ENCODE measurements around the gene DIPK2A.

DIPK2A gene

GRCh38 chr3:144015133-144015532, 43.5 kb downstream of the DIPK2A start:
- TF ChIP-seq CTCF (conservative IDR thresholded peaks at IDR 0.05) = no peak
- TF ChIP-seq ZFX (IDR thresholded peaks at IDR 0.05) = no peak
- no peak overlapping the region for H3K27ac ChIP-seq

GRCh38 chr3:144018776-144019175, 47.2 kb downstream of the DIPK2A start:
- TF ChIP-seq ZFX (IDR thresholded peaks at IDR 0.05) = no peak
- TF ChIP-seq CTCF (conservative IDR thresholded peaks at IDR 0.05) = no peak
- no peak overlapping the region for H3K27ac ChIP-seq
